GM12878 (cell line): ENCODE data around the gene CUL1. TPM values are rescaled to one million over a fixed set of nuclear protein-coding genes. Genes with fewer than 3 reads are reported as not detected.

Experiments used
- ATAC-seq: fragments of 200-7000 bp; cut with Tn5 transposase; 3 replicates; pipeline ENCODE4 v1.9.1; 2020; ENCODE audit warnings: mild to moderate bottlenecking, moderate library complexity
- BruUV-seq: library from RNA; stranded (reverse); fragments of 400-500 nt; replicated peaks from 2 replicates; lab custom pipeline; 2021; lab: Mats Ljungman, UMichigan
- CTCF ChIA-PET: fragments of 300-600 bp; sonication (Branson Sonifier 250); formaldehyde crosslinking; extraction: SDS; loops from one replicate; lab custom pipeline; 2021; ENCODE audit warnings: inconsistent platforms; lab: Yijun Ruan, JAX
- POLR2A ChIA-PET: fragments of 350-600 bp; formaldehyde crosslinking; extraction: SDS; loops from one replicate; lab custom pipeline; 2021; ENCODE audit warnings: inconsistent platforms; lab: Charles Lee
- RAD21 ChIA-PET: fragments of 300-600 bp; sonication (Branson Sonifier 250); formaldehyde crosslinking; loops from one replicate; lab custom pipeline; 2023; ENCODE audit warnings: antibody characterized with exemption; ENCODE audit not compliant: unreplicated experiment; lab: Charles Lee
- SMC1A ChIA-PET: fragments of 300-600 bp; sonication (Branson Sonifier 250); formaldehyde crosslinking; loops from one replicate; lab custom pipeline; 2023; ENCODE audit not compliant: unreplicated experiment, uncharacterized antibody; lab: Charles Lee
- DNase-seq: peaks from one replicate; pipeline ENCODE4 v3.0.0-alpha.2; 2011; ENCODE audit warnings: low read depth, low spot score
- FAIRE-seq: peaks from 3 replicates; lab custom pipeline; 2011; peaks lifted over from hg19 to GRCh38; lab: Jason Lieb, UNC
- H2AFZ ChIP-seq: 2 replicates; pipeline ENCODE4 v1.6.0; 2011; ENCODE audit warnings: low read depth, low read length, control low read depth; ENCODE audit not compliant: control insufficient read depth
- H3K27ac ChIP-seq: 2 replicates; pipeline ENCODE4 v1.5.1; 2011; ENCODE audit warnings: control low read depth; ENCODE audit not compliant: control insufficient read depth, insufficient read depth
- H3K27me3 ChIP-seq, 2 experiments: replicated peaks in 1 of 2; 2 replicates each; pipeline versions ENCODE4 v1.6.0 to v1.6.1; 2011; ENCODE audit warnings: low read length in 1 of 2; ENCODE audit not compliant: control insufficient read depth in 2 of 2, insufficient read depth in 2 of 2
- H3K36me3 ChIP-seq, 2 experiments: 2 replicates each; pipeline ENCODE4 v1.5.1; 2011; ENCODE audit warnings: low read length in 1 of 2; ENCODE audit not compliant: control insufficient read depth in 2 of 2, insufficient read depth in 2 of 2
- H3K4me1 ChIP-seq: 2 replicates; pipeline ENCODE4 v1.6.1; 2011; ENCODE audit warnings: mild to moderate bottlenecking, low read length, moderate library complexity, mixed read lengths; ENCODE audit not compliant: control insufficient read depth, insufficient read depth
- H3K4me2 ChIP-seq: 2 replicates; pipeline ENCODE4 v1.6.0; 2011; ENCODE audit warnings: control low read depth; ENCODE audit not compliant: control insufficient read depth, insufficient read depth
- H3K4me3 ChIP-seq: fragments of 200-600 bp; sonication (generic); 2 replicates; pipeline ENCODE4 v1.5.1; 2016
- H3K79me2 ChIP-seq: 2 replicates; pipeline ENCODE4 v1.6.0; 2011; ENCODE audit warnings: low read length; ENCODE audit not compliant: control insufficient read depth, insufficient read depth
- H3K9ac ChIP-seq: 2 replicates; pipeline ENCODE4 v1.8.0; 2011; ENCODE audit warnings: low read length, control low read depth, mixed read lengths; ENCODE audit not compliant: control insufficient read depth, insufficient read depth
- H3K9me3 ChIP-seq: replicated peaks from 3 replicates; pipeline ENCODE4 v1.5.1; 2011; ENCODE audit warnings: mild to moderate bottlenecking, low read length; ENCODE audit not compliant: control insufficient read depth, insufficient read depth
- H4K20me1 ChIP-seq: 2 replicates; pipeline ENCODE4 v1.6.0; 2011; ENCODE audit not compliant: control insufficient read depth, insufficient read depth
- ATF2 ChIP-seq: IDR thresholded peaks from 2 replicates; pipeline ENCODE4 v1.6.1; 2012; ENCODE audit warnings: low read length, inconsistent platforms
- ATF3 ChIP-seq: IDR thresholded peaks from 2 replicates; pipeline ENCODE4 v1.6.1; 2011; ENCODE audit warnings: low read depth, mild to moderate bottlenecking, low read length, moderate library complexity, borderline replicate concordance; ENCODE audit errors: extremely low read depth
- ATF7 ChIP-seq: fragments of 450-650 bp; IDR thresholded peaks from 2 replicates; pipeline ENCODE4 v1.6.1; 2016; ENCODE audit warnings: low read depth, mild to moderate bottlenecking
- BHLHE40 ChIP-seq, 2 experiments: fragments of 450-650 bp in 1 of 2; IDR thresholded peaks; 2 replicates each; pipeline ENCODE4 v1.6.1; 2011 to 2017; ENCODE audit warnings: low read depth in 2 of 2, borderline replicate concordance in 1 of 2, improper control_type of control experiment in 1 of 2, low read length in 1 of 2, mild to moderate bottlenecking in 1 of 2
- E4F1 ChIP-seq: fragments of 450-650 bp; IDR thresholded peaks from 2 replicates; pipeline ENCODE4 v1.6.1; 2018; ENCODE audit warnings: borderline replicate concordance, mild to moderate bottlenecking; ENCODE audit not compliant: partially characterized antibody
- EED ChIP-seq: sonication (generic); IDR thresholded peaks from 2 replicates; pipeline ENCODE4 v1.6.1; 2016; ENCODE audit warnings: antibody characterized with exemption, low read depth
- FOS ChIP-seq: IDR thresholded peaks from 3 replicates; pipeline ENCODE4 v1.6.1; 2011; ENCODE audit warnings: borderline replicate concordance; ENCODE audit not compliant: insufficient read length; ENCODE audit errors: extremely low read depth
- IRF4 ChIP-seq: IDR thresholded peaks from 2 replicates; pipeline ENCODE4 v1.6.1; 2011; ENCODE audit warnings: low read depth, low read length
- NFIC ChIP-seq: IDR thresholded peaks from 2 replicates; pipeline ENCODE4 v1.6.1; 2012; ENCODE audit warnings: low read depth, mild to moderate bottlenecking, inconsistent platforms, low read length, moderate library complexity
- RELA ChIP-seq: fragments of 450-650 bp; IDR thresholded peaks from 2 replicates; pipeline ENCODE4 v1.8.0; 2014; ENCODE audit warnings: borderline replicate concordance; ENCODE audit not compliant: partially characterized antibody
- SP1 ChIP-seq: IDR thresholded peaks from one replicate; pipeline ENCODE4 v1.6.1; 2011; ENCODE audit warnings: low read depth, low read length
- TARDBP ChIP-seq: IDR thresholded peaks from 2 replicates; pipeline ENCODE4 v1.6.1; 2016; ENCODE audit warnings: borderline replicate concordance
- TCF3 ChIP-seq: IDR thresholded peaks from 2 replicates; pipeline ENCODE4 v1.6.1; 2012; ENCODE audit warnings: low read depth, mild to moderate bottlenecking, low read length, borderline replicate concordance; ENCODE audit not compliant: insufficient read depth
- ZBTB40 ChIP-seq: fragments of 450-650 bp; IDR thresholded peaks from 2 replicates; pipeline ENCODE4 v1.6.1; 2016; ENCODE audit warnings: mild to moderate bottlenecking, moderate library complexity, borderline replicate concordance
- ZZZ3 ChIP-seq: IDR thresholded peaks from 2 replicates; pipeline ENCODE4 v1.6.1; 2011; ENCODE audit warnings: low read depth; ENCODE audit not compliant: control insufficient read depth, insufficient read length
- WGBS: methylation state at CpG from one replicate; pipeline ENCODE4 v1.1.6; 2016; ENCODE audit warnings: low lambda C conversion rate; ENCODE audit not compliant: insufficient replicate concordance, insufficient coverage; ENCODE audit errors: missing lambda C conversion rate; 5-methylcytosine and 5-hydroxymethylcytosine counted together
- in situ Hi-C: fragments of 300-500 bp; cut with MboI; formaldehyde crosslinking; loops from 9 replicates; pipeline ENCODE4 v1.14.3; 2018; ENCODE audit warnings: mixed read lengths
- intact Hi-C: fragments of 100-400 bp; cut with micrococcal nuclease; formaldehyde crosslinking; loops from one replicate; pipeline ENCODE4 v1.14.2; 2022; ENCODE audit not compliant: unreplicated experiment
- polyA plus RNA-seq, 11 experiments: library from polyadenylated mRNA; depleted of rRNA in 4 of 11; unstranded in 6 of 11; stranded (reverse) in 5 of 11; fragments of >200 nt; fragmentation: Nextera tagmentation in 4 of 11; fragmentation: Illumina TruSeq in 1 of 11; extraction: Ambion mirVana in 4 of 11; extraction: Trizol in 1 of 11; gene quantifications; 1 replicate in 1 of 11; 2 replicates in 10 of 11; pipeline versions ENCODE4 v1.2.1 to v1.2.3, GENCODE V29; 2011 to 2016; ENCODE audit warnings: inconsistent platforms in 2 of 11, missing spikeins in 2 of 11, low read depth in 1 of 11
- total RNA-seq, 4 experiments: library from RNA; depleted of rRNA in 3 of 4; stranded (reverse); fragments of >200 nt in 3 of 4; fragmentation: Illumina TruSeq in 1 of 4; extraction: Trizol in 1 of 4; gene quantifications; 2 replicates each; pipeline versions ENCODE4 v1.2.1 to v1.2.3, GENCODE V29; 2013 to 2021

CUL1 gene
- total and polyA plus RNA-seq, 10 of the 15 experiments (the other 5 are each of a cell fraction or from before 2014, with no cell fraction given): 13.3 to 63.9 (median 45.9) TPM

GRCh38 chr7:148735141-148735540 is 36.4 kb downstream of the CUL1 start (continued):
- no peak for TF ChIP-seq E4F1
- TF ChIP-seq EED: no peak
- no peak for TF ChIP-seq ATF2
- no peak for TF ChIP-seq TCF3
- no peak for TF ChIP-seq RELA
- no peak for TF ChIP-seq FOS

- BruUV-seq: no TSS peak
- peaks cover 15 to 19% of the 10 kb centered on the region in 2 experiments for H3K36me3 ChIP-seq
- H3K9me3 ChIP-seq: no peaks in the 10 kb centered on the region; the same call in 2 of the 3 replicates
- H3K9ac ChIP-seq: no peak overlapping the region
- in situ Hi-C loops: no loop called here
- DNase-seq: no peak
- FAIRE-seq: no peak
- intact Hi-C loops: no loop called here
- no peak overlapping the region for H2AFZ ChIP-seq
- H4K20me1 ChIP-seq: no peaks in the 10 kb centered on the region
- H3K4me3 ChIP-seq: no peak overlapping the region
- CTCF ChIA-PET: interaction anchor here (0.9 kb wide), 1 partner anchor 15 kb away, joined by 3 read pairs; no protein-coding TSS in a partner anchor
- no peaks in the 10 kb centered on the region for H3K27me3 ChIP-seq
- no peaks in the 10 kb centered on the region for H3K4me1 ChIP-seq
- no peak overlapping the region for H3K4me2 ChIP-seq
- 100% methylated on average over 3 of the region's 3 CpGs for WGBS
- POLR2A ChIA-PET: interaction anchor here (0.7 kb wide), 1 partner anchor 33 kb away, joined by 3 read pairs; no protein-coding TSS in a partner anchor
- ATAC-seq: no peak
- no peak overlapping the region for H3K27ac ChIP-seq
- RAD21 ChIA-PET: interaction anchor here (0.7 kb wide), 1 partner anchor 36 kb away, joined by 3 read pairs; no protein-coding TSS in a partner anchor
- SMC1A ChIA-PET: no interaction called here
- H3K79me2 ChIP-seq: peaks cover 2% of the 10 kb centered on the region
- TF ChIP-seq BHLHE40 (IDR thresholded peaks at IDR 0.05; ENCODE audit: borderline replicate concordance in 1 of 2, low read depth in 2 of 2, low read length in 1 of 2) (no peak), ATF3 (no peak), ZZZ3 (no peak), SP1 (no peak), TARDBP (no peak), IRF4 (no peak), NFIC (no peak), ZBTB40 (no peak), ATF7 (no peak)
These were observed 37.3 kb downstream of the CUL1 start for GRCh38 chr7:148735967-148736366.
